ENCODE results near the gene DRC7. TPM values are rescaled to one million over a fixed set of nuclear protein-coding genes. Genes with fewer than 3 reads are reported as not detected.

The DRC7 gene
- total and polyA plus RNA-seq, 9 of the 15 experiments (the other 6 are each of a cell fraction or from before 2014, with no cell fraction given) = 0.04 to 0.33 (median 0.12) TPM; not detected in 3

DNA sequence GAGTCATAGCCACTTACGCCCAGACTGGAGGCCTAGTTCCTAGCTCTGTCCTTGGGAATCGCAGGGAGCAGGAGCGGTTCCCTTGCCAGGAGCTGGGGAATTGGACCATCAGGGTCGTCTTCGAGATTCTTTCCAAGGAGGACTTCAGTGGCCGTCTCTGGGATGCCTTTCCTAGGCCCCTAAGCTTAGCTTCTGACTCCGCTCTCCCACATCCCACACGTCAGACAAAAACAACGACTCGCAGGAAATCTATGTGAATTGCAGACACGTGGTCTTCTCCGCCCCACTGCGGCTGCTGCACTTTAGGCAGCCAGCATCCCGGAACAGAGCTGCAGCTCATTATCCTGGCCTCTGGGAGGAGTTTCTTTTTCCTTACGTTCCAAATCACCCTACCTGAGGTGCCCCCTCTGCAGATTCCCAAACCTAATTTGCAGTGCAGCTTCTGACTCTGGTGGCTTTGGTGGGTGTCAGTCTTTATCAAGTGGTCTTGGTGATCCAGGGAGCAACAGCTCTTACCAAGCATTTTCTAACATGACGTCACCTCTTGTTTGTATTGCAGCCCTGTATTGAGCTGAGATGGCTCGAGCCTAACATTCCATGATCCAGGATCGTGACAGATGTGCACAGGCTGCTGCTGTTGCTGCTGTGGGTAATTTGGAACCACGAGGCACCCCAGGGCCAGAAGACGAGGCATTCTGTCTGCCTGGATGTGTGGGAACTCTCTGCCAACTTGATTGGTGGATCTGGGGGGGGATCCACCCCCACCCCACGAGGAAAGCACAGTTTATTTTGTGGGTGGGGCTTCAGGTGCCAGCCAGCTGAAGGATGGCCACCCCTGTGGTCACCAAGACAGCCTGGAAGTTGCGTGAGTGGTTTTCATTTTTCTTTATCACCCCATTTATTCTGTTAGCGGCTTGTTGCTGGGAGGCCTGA lies 42.1 kb downstream of the DRC7 start (continued):
- TF ChIP-seq, protein P1, sequence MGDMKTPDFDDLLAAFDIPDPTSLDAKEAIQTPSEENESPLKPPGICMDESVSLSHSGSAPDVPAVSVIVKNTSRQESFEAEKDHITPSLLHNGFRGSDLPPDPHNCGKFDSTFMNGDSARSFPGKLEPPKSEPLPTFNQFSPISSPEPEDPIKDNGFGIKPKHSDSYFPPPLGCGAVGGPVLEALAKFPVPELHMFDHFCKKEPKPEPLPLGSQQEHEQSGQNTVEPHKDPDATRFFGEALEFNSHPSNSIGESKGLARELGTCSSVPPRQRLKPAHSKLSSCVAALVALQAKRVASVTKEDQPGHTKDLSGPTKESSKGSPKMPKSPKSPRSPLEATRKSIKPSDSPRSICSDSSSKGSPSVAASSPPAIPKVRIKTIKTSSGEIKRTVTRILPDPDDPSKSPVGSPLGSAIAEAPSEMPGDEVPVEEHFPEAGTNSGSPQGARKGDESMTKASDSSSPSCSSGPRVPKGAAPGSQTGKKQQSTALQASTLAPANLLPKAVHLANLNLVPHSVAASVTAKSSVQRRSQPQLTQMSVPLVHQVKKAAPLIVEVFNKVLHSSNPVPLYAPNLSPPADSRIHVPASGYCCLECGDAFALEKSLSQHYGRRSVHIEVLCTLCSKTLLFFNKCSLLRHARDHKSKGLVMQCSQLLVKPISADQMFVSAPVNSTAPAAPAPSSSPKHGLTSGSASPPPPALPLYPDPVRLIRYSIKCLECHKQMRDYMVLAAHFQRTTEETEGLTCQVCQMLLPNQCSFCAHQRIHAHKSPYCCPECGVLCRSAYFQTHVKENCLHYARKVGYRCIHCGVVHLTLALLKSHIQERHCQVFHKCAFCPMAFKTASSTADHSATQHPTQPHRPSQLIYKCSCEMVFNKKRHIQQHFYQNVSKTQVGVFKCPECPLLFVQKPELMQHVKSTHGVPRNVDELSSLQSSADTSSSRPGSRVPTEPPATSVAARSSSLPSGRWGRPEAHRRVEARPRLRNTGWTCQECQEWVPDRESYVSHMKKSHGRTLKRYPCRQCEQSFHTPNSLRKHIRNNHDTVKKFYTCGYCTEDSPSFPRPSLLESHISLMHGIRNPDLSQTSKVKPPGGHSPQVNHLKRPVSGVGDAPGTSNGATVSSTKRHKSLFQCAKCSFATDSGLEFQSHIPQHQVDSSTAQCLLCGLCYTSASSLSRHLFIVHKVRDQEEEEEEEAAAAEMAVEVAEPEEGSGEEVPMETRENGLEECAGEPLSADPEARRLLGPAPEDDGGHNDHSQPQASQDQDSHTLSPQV (IDR thresholded peaks at IDR 0.05) = peak; percentile 40; the same call in 1 of the 2 replicates
- TF ChIP-seq COPS2 (conservative IDR thresholded peaks at IDR 0.05) = no peak
- TF ChIP-seq THRAP3 (IDR thresholded peaks at IDR 0.05; ENCODE audit: borderline replicate concordance) = no peak
- 0 out of 2 replicates have a peak, but pooled peaks have one; percentile 15 for TF ChIP-seq ZBTB7A (IDR thresholded peaks at IDR 0.05; ENCODE audit: borderline replicate concordance, control insufficient read depth, low read depth, low read length)
- TF ChIP-seq, protein P2, sequence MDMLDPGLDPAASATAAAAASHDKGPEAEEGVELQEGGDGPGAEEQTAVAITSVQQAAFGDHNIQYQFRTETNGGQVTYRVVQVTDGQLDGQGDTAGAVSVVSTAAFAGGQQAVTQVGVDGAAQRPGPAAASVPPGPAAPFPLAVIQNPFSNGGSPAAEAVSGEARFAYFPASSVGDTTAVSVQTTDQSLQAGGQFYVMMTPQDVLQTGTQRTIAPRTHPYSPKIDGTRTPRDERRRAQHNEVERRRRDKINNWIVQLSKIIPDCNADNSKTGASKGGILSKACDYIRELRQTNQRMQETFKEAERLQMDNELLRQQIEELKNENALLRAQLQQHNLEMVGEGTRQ (CRISPR knock-in tag; IDR thresholded peaks at IDR 0.05) = peak; percentile 61
- TF ChIP-seq, protein P3, sequence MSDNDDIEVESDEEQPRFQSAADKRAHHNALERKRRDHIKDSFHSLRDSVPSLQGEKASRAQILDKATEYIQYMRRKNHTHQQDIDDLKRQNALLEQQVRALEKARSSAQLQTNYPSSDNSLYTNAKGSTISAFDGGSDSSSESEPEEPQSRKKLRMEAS (CRISPR knock-in tag; IDR thresholded peaks at IDR 0.05) = peak; percentile 88
- peak; percentile 4 for TF ChIP-seq PRDM10 (IDR thresholded peaks at IDR 0.05; ENCODE audit: partially characterized antibody)
- peak; percentile 66 for TF ChIP-seq HNRNPLL (IDR thresholded peaks at IDR 0.05; ENCODE audit: low read depth, low read length, poor library complexity, severe bottlenecking)
- no peak for TF ChIP-seq CSDE1 (IDR thresholded peaks at IDR 0.05)
- no peak for TF ChIP-seq ZZZ3 (IDR thresholded peaks at IDR 0.05)
- TF ChIP-seq ZFX (CRISPR knock-in tag; IDR thresholded peaks at IDR 0.05) = 0 out of 2 replicates have a peak, but pooled peaks have one; percentile 53
- peak; percentile 84 for TF ChIP-seq MYC (IDR thresholded peaks at IDR 0.05; ENCODE audit: low read depth, low read length)
- TF ChIP-seq MYC (CRISPR knock-in tag; IDR thresholded peaks at IDR 0.05; ENCODE audit: borderline replicate concordance, low read depth) = no peak
